ENCODE results near the gene TAF11L9.
"Not testable (repeated sequence)": the region's sequence is repeated elsewhere in the genome, so short reads cannot be mapped to it uniquely, and the experiment has no call there.

Gene TAF11L9

DNA sequence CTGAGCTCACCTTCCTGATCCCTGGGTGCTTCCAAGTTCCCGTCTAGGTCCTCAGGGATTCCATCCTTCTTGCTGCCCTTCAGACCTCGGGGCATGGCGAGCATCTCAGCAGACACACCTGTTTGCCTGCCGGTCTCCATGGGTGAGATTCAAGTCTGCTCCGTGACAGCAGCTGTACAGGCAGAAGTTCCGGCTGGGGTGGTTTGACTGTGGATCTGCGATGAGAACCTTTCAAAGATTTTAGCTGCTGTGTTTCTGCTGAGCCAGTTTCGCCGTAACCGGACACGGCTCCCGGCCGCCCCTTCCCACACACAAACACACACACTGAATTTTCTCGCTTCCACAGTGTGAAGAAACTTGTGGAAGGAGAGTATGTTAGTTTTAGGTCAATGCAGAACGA, at the start of gene TAF11L9:
Gene TAF11L9, minus strand, starts transcription at position 140 of the 400 bp plus-strand sequence.
- peak in 3 of 42 donors; percentile 1 to 39 (median 6) for DNase-seq
- intact Hi-C loops (cut with DNase I): not testable (repeated sequence)

DNA sequence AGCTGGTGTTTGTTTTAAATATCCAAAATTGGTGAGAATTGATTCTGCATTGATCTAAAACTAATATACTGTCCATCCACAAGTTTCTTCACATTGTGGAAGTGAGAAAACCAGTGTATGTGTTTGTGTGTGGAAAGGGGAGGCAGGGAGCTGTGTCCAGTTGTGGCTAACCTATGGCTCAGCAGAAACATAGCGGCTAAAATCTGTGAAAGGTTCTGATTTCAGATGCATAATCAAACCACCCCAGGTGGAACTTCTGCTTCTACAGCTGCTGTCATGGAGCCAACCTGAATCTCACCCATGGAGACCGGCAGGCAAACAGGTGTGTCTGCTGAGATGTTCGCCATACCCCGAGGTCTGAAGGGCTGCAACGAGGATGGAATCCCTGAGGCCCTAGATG, 40.0 kb upstream of the TAF11L9 start, which contains the start of gene TAF11L14:
Gene TAF11L14, plus strand, starts transcription at position 301 of the 400 bp plus-strand sequence.
- intact Hi-C loops (cut with DNase I): no loop called here
- no peak for DNase-seq

DNA sequence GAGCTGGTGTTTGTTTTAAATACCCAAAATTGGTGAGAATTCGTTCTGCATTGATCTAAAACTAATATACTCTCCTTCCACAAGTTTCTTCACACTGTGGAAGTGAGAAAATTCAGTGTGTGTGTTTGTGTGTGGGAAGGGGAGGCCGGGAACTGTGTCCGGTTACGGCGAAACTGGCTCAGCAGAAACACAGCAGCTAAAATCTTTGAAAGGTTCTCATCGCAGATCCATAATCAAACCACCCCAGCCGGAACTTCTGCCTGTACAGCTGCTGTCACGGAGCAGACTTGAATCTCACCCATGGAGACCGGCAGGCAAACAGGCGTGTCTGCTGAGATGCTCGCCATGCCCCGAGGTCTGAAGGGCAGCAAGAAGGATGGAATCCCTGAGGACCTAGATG, 37.6 kb upstream of the TAF11L9 start, which contains the start of gene TAF11L13:
Gene TAF11L13, plus strand, starts transcription at position 301 of the 400 bp plus-strand sequence.
- intact Hi-C loops (cut with DNase I): not testable (repeated sequence)

DNA sequence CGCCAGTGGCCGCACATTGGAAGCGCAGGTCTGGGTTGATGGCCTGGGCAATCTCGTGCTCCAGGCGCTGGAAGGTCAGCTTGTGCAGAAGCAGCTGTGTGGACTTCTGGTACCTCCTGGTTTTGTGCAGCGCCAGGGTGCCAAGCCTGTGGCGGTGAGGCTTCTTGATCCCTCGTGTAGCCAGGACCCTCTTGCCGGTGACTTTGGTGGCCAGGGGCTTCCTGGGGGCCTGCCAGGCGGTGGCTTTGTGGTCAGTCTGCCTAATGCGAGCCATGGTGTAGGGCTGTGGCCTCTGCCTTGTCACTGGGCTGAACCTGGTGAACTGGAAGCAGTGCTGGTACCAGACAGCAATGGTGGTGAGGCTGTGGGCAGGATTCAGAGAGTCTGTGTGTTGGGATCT, 31.5 kb upstream of the TAF11L9 start:
- intact Hi-C loops (cut with DNase I): no loop called here
- no peak for DNase-seq

More for the DNA sequence above, 37.6 kb upstream of the TAF11L9 start, which contains the start of gene TAF11L13:
- not testable (repeated sequence) for DNase-seq

DNA sequence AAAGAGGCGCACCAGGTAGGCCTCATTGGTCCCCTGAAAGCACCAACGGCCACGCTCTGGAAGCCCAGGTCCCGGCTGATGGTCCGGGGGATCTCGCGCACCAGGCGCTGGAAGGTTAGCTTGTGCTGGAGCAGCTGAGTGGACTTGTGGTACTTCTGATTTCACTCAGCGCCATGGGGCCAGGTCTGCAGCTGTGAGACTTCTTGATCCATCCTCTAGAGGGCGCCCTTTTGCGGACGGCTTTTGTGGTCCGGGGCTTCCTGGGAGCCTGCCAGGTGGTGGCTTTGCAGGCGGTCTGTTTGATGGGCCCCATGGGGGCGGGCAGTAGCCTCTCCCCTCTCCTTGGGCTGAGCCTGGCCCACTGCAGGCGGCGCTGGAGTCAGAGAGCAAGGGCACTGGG, 26.4 kb upstream of the TAF11L9 start:
- no peak for DNase-seq
- intact Hi-C loops (cut with DNase I): no loop called here

DNA sequence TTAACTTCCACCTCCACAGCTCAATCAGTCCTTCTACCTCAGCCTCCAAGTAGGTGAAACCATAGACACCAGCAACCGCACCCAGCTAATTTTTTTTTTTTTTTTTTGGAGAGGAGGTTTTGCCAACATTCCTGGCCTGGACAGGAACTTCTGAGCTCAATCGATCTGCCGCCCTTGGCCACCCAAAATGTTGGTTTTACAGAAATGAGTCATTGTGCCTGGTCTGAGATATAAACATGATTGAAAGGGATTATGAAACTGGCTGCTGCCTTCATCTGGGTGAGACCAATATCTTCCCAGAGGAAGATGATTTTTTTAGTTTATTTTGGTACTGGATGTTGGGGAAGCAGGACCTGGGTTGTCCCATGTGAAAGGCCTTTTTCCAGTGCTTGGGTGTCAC, 25.2 kb upstream of the TAF11L9 start:
- intact Hi-C loops (cut with DNase I): no loop called here
- DNase-seq: no peak

DNA sequence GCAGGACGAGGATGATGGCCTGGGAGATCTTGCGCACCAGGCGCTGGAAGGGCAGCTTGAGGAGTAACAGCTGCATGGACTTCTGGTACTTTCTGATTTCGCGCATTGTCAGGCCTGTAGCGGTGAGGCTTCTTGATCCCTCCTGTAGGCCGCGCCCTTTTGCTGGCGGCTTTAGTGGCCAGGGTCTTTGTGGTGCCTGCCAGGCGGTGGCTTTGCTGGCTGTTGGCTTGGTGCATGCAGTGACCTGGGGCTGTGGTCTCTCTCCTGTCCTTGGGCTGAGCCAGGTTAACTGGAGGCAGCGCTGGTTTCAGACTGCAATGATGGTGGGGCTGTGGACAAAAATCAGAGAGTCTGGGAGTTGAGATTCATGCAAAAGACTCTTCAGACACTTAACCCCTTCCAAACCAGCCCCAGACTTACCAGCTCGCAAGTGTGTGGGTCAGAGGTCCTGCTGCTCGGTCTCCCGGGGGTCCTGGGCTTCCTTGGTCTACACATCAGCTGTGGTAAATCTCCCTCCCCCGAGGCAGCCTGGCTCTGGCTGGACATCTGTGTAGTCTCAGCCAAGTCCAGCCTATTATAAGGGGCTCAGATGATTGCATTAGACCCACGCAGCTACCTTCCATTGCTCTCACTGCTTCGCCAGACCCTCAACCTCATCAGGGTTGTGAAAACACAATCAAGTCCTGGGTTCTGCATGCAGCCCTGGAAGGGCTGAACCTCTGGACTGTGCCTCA, 20.8 kb upstream of the TAF11L9 start:
- no peak for DNase-seq
- intact Hi-C loops (cut with DNase I): no loop called here

DNA sequence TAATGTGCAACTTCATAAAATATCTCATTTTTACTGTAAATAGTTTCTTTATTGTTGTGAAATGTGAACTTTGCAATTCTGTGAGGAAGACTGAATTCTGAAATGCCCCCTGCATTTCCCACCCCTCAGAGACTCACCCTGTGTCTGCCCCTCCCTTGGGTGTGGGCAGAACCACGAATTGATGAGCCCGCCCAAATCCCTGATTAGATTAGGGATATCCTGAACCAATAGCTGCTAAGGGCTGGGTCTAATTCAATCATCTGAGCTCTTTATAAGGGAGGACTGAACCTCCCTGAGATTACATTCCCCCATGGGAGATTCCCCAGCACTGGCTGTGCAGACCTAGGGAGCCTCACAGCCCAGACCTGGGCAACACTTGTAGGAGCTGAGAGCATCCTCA, 15.9 kb upstream of the TAF11L9 start, which contains the start of gene TAF11L12:
Gene TAF11L12, plus strand, starts transcription at position 301 of the 400 bp plus-strand sequence.
- intact Hi-C loops (cut with DNase I): not testable (repeated sequence)

DNA sequence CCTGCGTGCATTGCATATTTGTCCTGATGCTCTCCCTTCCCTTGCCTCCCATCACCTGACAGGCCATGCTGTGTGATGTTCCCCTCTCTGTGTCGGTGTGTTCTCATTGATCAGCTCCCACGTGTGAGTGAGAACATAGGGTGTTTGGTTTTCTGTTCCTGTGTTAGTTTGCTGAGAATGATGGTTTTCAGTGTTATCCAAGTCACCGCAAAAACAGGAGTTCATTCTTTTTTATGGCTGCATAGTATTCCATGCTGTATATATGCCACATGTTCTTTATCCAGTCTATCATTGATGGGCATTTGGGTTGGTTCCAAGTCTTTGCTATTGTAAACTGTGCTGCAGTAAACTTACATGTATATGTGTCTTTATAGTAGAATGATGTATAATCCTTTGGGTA, 13.3 kb upstream of the TAF11L9 start:
- DNase-seq; intact Hi-C loops (cut with DNase I): not testable (repeated sequence)

More for the DNA sequence above, 15.9 kb upstream of the TAF11L9 start, which contains the start of gene TAF11L12:
- not testable (repeated sequence) for DNase-seq

DNA sequence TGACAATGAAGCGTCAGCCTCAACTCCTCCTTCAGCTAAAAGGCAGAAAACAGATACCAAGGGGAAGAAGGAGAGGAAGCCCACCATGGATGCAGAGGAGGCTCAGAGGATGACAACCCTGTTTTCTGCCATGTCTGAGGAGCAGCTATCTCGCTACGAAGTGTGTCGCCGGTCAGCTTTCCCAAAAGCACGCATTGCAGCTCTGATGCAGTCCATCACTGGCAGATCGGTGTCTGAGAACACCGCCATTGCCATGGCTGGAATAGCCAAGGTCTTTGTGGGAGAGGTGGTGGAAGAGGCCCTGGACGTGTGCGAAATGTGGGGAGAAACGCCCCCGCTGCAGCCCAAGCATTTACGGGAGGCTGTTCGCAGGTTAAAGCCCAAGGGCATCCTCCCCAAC, 10.8 kb upstream of the TAF11L9 start:
- intact Hi-C loops (cut with DNase I): no loop called here
- no peak for DNase-seq

DNA sequence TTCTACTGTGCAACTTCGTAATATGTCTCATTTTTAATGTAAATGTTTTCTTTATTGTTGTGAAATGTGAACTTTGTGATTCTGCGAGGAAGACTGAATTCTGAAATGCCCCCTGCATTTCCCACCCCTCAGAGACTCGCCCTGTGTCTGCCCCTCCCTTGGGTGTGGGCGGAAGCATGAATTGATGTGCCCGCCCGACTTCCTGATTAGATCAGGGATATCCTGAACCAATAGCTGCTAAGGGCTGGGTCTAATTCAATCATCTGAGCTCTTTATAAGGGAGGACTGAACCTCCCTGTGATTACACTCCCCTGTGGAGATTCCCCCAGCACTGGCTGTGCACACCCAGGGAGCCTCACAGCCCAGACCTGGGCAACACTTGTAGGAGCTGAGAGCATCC, 9.7 kb upstream of the TAF11L9 start, which contains the start of gene TAF11L11:
Gene TAF11L11, plus strand, starts transcription at position 304 of the 400 bp plus-strand sequence.
- intact Hi-C loops (cut with DNase I); DNase-seq: not testable (repeated sequence)

DNA sequence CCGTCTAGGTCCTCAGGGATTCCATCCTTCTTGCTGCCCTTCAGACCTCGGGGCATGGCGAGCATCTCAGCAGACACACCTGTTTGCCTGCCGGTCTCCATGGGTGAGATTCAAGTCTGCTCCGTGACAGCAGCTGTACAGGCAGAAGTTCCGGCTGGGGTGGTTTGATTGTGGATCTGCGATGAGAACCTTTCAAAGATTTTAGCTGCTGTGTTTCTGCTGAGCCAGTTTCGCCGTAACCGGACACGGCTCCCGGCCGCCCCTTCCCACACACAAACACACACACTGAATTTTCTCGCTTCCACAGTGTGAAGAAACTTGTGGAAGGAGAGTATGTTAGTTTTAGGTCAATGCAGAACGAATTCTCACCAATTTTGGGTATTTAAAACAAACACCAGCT, 3.5 kb upstream of the TAF11L9 start, which contains the start of gene TAF11L10:
Gene TAF11L10, minus strand, starts transcription at position 101 of the 400 bp plus-strand sequence.
- DNase-seq; intact Hi-C loops (cut with DNase I): not testable (repeated sequence)

DNA sequence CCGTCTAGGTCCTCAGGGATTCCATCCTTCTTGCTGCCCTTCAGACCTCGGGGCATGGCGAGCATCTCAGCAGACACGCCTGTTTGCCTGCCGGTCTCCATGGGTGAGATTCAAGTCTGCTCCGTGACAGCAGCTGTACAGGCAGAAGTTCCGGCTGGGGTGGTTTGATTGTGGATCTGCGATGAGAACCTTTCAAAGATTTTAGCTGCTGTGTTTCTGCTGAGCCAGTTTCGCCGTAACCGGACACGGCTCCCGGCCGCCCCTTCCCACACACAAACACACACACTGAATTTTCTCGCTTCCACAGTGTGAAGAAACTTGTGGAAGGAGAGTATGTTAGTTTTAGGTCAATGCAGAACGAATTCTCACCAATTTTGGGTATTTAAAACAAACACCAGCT, 3.3 kb downstream of the TAF11L9 start, which contains the start of gene TAF11L8:
Gene TAF11L8, minus strand, starts transcription at position 101 of the 400 bp plus-strand sequence.
- DNase-seq; intact Hi-C loops (cut with DNase I): not testable (repeated sequence)

DNA sequence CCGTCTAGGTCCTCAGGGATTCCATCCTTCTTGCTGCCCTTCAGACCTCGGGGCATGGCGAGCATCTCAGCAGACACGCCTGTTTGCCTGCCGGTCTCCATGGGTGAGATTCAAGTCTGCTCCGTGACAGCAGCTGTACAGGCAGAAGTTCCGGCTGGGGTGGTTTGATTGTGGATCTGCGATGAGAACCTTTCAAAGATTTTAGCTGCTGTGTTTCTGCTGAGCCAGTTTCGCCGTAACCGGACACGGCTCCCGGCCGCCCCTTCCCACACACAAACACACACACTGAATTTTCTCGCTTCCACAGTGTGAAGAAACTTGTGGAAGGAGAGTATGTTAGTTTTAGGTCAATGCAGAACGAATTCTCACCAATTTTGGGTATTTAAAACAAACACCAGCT, 8.5 kb downstream of the TAF11L9 start, which contains the start of gene TAF11L7:
Gene TAF11L7, minus strand, starts transcription at position 101 of the 400 bp plus-strand sequence.
- DNase-seq; intact Hi-C loops (cut with DNase I): not testable (repeated sequence)
